Cardiac muscle cell (in vitro differentiated cells and primary cell): ENCODE results near the gene NKX6-2. TPM values are rescaled to one million over a fixed set of nuclear protein-coding genes. Genes with fewer than 3 reads are reported as not detected.
"Not testable (repeated sequence)": the region's sequence is repeated elsewhere in the genome, so short reads cannot be mapped to it uniquely, and the experiment has no call there.

Experiments
- DNase-seq, 2 donors: peaks; one replicate each; pipeline versions ENCODE4 v3.0.0 to v3.0.0-alpha.2; 2010 to 2017; ENCODE audit warnings: low read depth in 1 of 2, low spot score in 1 of 2
- H3K27ac ChIP-seq: fragments of 200-600 bp; sonication (generic); 2 replicates; pipeline ENCODE4 v1.5.1; 2016
- H3K27me3 ChIP-seq: fragments of 200-600 bp; sonication (generic); 2 replicates; pipeline ENCODE4 v1.6.0; 2016; ENCODE audit warnings: control low read depth
- H3K36me3 ChIP-seq: fragments of 200-600 bp; sonication (generic); 2 replicates; pipeline ENCODE4 v1.5.1; 2016; ENCODE audit warnings: control low read depth
- H3K4me1 ChIP-seq: fragments of 200-600 bp; sonication (generic); 2 replicates; pipeline ENCODE4 v1.8.1; 2017; ENCODE audit warnings: low read depth, mild to moderate bottlenecking, mixed run types
- H3K4me3 ChIP-seq: fragments of 200-600 bp; sonication (generic); 2 replicates; pipeline ENCODE4 v1.5.1; 2016; ENCODE audit warnings: mild to moderate bottlenecking
- H3K9me3 ChIP-seq: fragments of 200-600 bp; sonication (generic); 2 replicates; pipeline ENCODE4 v1.5.1; 2017; ENCODE audit warnings: low read depth, mild to moderate bottlenecking, control low read depth
- CTCF ChIP-seq: IDR thresholded peaks from 2 replicates; pipeline ENCODE4 v1.5.1; 2012; ENCODE audit warnings: low read depth, mild to moderate bottlenecking, low read length
- polyA plus RNA-seq: library from polyadenylated mRNA; unstranded; fragments of >200 nt; fragmentation: Nextera tagmentation; extraction: Ambion mirVana; gene quantifications from 2 replicates; pipeline ENCODE4 v1.2.1, GENCODE V29; 2016
- total RNA-seq: library from RNA; depleted of rRNA; stranded (reverse); fragments of >200 nt; gene quantifications from 2 replicates; pipeline ENCODE4 v1.2.3, GENCODE V29; 2016

Gene NKX6-2
- total and polyA plus RNA-seq, 2 experiments from 2014 or later = 0.09 to 15.4 TPM

- no peak for TF ChIP-seq CTCF
- no peak overlapping the region for H3K27ac ChIP-seq
- no peaks in the 10 kb centered on the region for H3K9me3 ChIP-seq
- H3K27me3 ChIP-seq = peaks cover 20% of the 10 kb centered on the region
- no peaks in the 10 kb centered on the region for H3K4me1 ChIP-seq
- no peak overlapping the region for H3K4me3 ChIP-seq
- DNase-seq = no peak
- no peaks in the 10 kb centered on the region for H3K36me3 ChIP-seq
Measured at GRCh38 chr10:132826524-132827422, 40.8 kb upstream of the NKX6-2 start.

- H3K4me1 ChIP-seq, H3K4me3 ChIP-seq, H3K27ac ChIP-seq, H3K36me3 ChIP-seq, H3K9me3 ChIP-seq, DNase-seq: not testable (repeated sequence)
- peaks cover 15% of the 10 kb centered on the region for H3K27me3 ChIP-seq
Measured at GRCh38 chr10:132825783-132826523, 40.0 kb upstream of the NKX6-2 start.

GRCh38 chr10:132820056-132820455 is 34.1 kb upstream of the NKX6-2 start:
- DNase-seq = no peak
- H3K27ac ChIP-seq = no peak overlapping the region
- TF ChIP-seq CTCF = no peak
- no peaks in the 10 kb centered on the region for H3K9me3 ChIP-seq
- no peaks in the 10 kb centered on the region for H3K27me3 ChIP-seq
- H3K4me1 ChIP-seq = no peaks in the 10 kb centered on the region
- no peaks in the 10 kb centered on the region for H3K36me3 ChIP-seq
- H3K4me3 ChIP-seq = no peak overlapping the region

GRCh38 chr10:132817701-132818211 is 31.8 kb upstream of the NKX6-2 start:
- Histone ChIP-seq H3K27me3 (no peaks in the 10 kb centered on the region), H3K4me1 (no peaks in the 10 kb centered on the region), H3K9me3 (no peaks in the 10 kb centered on the region), H3K4me3 (no peak overlapping the region), H3K27ac (no peak overlapping the region), H3K36me3 (no peaks in the 10 kb centered on the region)
- TF ChIP-seq CTCF = no peak
- no peak for DNase-seq

- H3K4me1 ChIP-seq = no peaks in the 10 kb centered on the region
- H3K9me3 ChIP-seq = no peaks in the 10 kb centered on the region
- no peaks in the 10 kb centered on the region for H3K36me3 ChIP-seq
- DNase-seq = no peak
- no peak overlapping the region for H3K4me3 ChIP-seq
- no peaks in the 10 kb centered on the region for H3K27me3 ChIP-seq
- TF ChIP-seq CTCF = no peak
- no peak overlapping the region for H3K27ac ChIP-seq
Measured at GRCh38 chr10:132816718-132817117, 30.8 kb upstream of the NKX6-2 start.
